HG02678 (cell line): ENCODE data around the gene MYBPH.

ENCODE experiments used
- ATAC-seq: cut with Tn5 transposase; IDR thresholded peaks from one replicate; pipeline ENCODE4 v1.9.1; 2021; ENCODE audit warnings: mild to moderate bottlenecking, moderate library complexity; ENCODE audit not compliant: unreplicated experiment

MYBPH gene

DNA sequence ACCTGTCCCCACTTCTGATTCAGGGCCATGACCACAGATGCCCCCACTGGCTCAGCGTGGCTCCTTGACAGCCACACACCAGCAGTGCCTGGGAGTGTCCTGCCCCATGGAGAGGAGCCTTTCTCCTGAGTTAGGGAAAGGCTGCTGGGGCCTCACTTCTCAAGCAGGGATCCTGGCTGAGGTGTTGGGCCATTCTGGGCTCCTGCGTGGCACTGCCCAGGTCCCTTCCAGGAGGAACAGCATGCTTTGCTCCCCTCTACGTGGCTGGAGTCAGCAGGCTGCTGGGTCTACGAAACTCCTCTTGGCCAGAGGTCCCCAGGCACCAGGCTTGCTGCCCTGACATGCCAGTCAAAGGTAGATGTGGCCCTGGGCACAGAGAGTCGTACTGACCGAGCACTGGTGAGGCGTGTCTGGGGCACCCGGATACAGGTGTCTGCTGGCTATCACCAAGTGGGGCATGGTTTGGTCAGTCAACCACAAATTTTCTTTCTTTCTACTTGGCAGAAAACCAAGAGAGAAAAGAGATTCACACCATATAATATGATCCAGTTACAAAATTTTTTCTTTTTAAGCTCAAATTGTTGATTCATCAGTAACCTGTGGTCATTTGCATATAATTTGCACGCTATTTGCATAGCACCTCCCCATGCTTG lies 44.0 kb downstream of the MYBPH start:
- ATAC-seq: no peak

GRCh38 chr1:203130358-203130985 lies 45.2 kb downstream of the MYBPH start:
- no peak for ATAC-seq

DNA sequence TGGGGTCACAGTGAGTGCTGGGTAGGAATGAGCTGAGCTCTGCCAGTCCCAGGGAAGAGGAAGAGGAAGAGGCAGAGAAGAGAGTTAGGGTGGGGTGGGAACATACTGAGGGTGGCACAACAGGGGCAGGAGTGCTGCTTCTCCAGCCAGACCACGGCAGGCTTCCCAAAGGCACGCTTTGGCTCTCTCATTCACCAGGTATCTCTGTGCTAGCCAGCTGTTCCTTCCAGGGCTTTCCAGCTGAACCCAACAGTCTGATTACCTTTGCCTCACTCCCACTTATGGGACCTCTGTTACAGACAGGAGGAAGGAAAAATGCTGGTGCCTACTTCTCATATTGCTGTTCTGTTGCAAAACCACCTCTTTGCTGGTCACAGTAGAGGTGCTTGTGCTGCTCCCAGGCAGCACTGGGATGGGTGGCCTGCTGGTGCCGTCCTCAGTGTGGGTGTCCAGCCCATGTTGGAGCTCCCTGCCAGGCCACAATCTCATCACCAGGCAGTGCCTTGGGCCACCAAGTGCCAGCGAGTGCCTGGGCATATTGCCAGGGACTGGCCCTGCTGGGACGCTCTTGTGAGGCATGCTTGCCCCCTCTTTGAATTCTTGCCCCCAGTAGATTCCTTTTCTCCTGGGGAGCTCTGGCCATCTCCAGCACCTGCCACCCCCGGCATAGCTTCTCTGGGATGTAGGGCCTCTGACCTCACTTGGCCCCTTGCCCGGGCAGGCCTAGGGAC lies 46.0 kb downstream of the MYBPH start:
- no peak for ATAC-seq

- no peak for ATAC-seq
Measured at GRCh38 chr1:203128716-203129500, 46.7 kb downstream of the MYBPH start.

GRCh38 chr1:203128431-203128715 lies 47.3 kb downstream of the MYBPH start:
- no peak for ATAC-seq

- no peak for ATAC-seq
Measured at GRCh38 chr1:203127666-203128430, 47.8 kb downstream of the MYBPH start, which contains the start of gene ADORA1. Gene ADORA1, plus strand, starts transcription at chr1:203127726. Its CDS starts 1,116 bp downstream, at chr1:203128842.

GRCh38 chr1:203126866-203127665 lies 48.6 kb downstream of the MYBPH start:
- ATAC-seq: no peak

DNA sequence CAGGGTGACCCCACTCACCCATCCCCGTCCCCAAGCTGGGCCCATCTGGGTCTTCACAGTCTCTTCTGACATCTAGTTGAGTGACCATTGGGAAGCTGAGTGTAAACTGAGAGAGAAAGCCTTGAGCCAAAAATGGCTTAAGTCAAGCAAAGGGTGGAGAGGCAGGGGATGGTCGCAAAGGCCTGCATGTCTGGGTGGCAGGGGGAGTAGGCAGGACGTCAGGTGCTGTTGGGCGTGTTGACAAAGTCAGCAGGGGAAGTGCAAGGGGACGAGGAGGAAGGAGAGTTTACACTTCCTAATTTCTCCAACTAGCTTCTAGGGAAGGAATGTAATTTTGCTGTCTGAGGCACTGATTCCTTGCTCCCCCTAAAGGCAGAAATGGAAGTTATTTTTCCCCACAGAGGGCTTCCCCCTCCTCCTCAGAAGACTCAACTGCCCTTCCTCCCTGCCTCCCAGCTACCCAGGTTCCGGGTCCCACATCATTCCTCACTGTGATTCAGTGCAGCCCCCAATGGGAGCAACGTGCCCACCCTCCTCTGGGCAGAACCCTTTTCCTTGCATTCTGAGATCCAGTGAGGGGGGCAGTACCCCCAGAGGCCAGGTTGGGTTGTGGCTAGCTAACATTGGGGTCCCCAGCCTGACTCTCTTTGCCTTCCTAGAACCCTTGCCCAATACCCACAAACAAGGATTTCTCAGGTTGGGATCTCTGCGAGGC lies 49.3 kb downstream of the MYBPH start:
- no peak for ATAC-seq

DNA sequence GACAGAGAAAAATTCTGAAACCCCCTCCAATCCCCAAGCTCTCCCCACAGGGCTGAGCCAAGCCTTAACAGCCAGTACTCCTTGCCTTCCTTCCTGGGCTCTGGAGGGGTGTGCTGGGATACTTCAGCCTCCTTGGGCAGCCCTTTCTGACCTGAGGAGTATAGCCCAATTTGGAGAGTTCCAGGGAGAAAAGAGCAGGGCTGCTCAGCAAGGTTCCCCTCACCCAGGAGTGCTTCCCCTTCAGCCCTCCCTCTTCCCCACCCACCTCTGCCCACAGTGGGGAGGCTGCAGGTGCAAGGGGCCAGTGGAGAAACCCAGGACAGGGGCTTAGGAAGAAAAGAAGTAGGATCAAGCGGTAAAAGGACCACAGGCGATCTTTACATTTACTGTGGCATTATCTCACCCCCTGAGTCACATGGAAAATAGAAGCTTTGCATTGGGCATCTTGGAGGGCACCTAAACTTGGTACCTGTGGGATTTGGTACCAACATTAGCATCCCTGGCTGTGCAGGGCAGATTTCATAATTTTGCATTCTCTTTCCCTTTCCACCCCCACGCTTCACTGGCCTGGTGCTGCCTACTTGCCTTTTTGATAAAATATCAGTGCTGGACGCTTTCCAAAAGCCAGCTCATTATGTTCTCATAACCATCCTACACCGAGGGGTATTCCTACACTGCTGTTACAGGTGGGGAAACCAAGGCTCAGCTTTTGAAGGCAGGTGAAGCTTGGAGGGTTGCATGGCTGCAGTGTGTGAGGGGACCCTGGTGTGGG lies 50.9 kb downstream of the MYBPH start:
- ATAC-seq: no peak

- no peak for ATAC-seq
Measured at GRCh38 chr1:203124011-203124410, 51.6 kb downstream of the MYBPH start.

DNA sequence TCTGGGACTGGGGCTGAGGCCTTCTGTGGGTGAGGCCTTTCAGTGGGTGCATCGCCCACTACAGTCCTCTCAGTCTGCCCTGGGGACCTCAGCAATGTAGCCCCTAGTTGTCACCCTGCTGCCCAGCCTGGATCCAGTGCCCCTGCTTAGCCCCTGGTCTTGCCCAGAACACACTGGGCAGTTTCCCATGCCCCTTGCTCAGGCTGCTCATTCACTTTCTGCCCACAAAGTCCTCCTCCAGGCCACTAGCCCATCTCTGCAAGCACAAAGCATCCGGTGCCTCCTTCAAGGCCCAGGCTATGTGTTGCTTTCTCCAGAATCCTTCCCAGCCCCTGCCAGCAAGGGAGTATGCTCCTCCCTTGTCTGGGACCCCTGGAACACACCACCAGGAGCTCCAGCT lies 53.5 kb downstream of the MYBPH start:
- ATAC-seq: no peak

- ATAC-seq: no peak
Measured at GRCh38 chr1:203121186-203122015, 54.2 kb downstream of the MYBPH start.

GRCh38 chr1:203120325-203121153 lies 55.1 kb downstream of the MYBPH start:
- ATAC-seq: no peak
